Measurements from ENCODE around the gene PIGS.

PIGS gene

DNA sequence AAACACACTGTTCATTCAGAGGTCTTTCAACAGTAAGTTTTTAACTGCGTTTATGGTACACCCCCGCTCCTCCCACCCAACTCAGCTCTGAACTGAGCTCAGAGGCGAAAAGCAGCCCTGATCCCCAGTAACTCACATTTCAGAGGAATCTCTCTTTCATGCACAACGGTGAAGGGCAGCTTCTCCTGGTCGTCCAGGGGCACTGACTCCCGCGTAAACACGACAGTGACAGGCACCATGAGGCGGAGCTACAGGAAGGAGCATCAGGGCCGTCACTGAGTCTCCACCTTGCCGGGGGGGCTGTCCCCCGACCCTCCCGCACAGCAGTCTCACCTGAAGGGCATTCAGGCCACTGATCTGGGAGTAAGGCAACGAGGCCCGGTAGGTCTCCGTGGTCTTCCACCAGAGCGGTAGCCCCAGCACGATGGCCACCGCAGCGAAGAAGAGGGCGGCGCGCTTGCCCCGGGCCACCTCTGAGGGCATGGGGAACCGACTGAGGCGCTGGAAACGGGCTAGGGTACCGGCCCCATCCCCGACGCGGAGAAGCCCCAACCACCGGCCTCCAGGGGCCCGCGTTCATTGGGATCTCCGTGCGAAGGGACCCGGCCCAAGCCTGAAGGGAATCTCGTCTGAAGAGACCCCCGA lies 486 bp downstream of the PIGS start:
- peak; percentile 75 for DNase-seq
- no peak overlapping the region for H4K8ac ChIP-seq (ENCODE audit: low read depth, low read length)

DNA sequence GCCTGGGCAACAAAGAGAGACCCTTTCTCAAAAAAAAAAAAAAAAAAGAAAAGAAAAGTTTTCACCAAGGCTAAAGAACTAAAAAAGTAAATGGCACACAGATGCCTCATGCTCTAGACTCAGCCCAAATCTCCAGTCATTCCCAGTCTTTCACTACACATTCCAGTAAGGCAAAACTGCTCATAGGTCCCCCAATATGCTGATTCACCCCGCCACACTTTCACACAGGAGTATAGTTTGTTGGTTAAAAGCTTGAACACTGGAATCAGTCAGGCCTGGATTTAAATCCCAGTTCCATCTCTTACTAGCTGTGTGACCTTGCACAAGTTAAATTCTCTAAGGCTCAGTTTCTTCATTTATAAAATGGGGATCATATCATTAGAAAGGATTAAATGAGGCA lies 1.9 kb downstream of the PIGS start:
- Histone ChIP-seq H3K56ac (ENCODE audit: low read length) (no peak overlapping the region), H4K8ac (ENCODE audit: low read depth, low read length) (no peak overlapping the region), H3K4ac (ENCODE audit: low read depth, low read length) (no peak overlapping the region), H3K79me1 (ENCODE audit: low read length) (peaks cover 2% of the 10 kb centered on the region), H3K27me3 (ENCODE audit: insufficient read depth, low read length, poor library complexity) (no peaks in the 10 kb centered on the region), H3K79me2 (ENCODE audit: control insufficient read depth, insufficient read depth, low read length) (peaks cover 2% of the 10 kb centered on the region), H2AK5ac (ENCODE audit: low read length) (no peak overlapping the region), H3K23ac (ENCODE audit: low read length) (peak overlapping the region; percentile 74), H3K4me3 (ENCODE audit: low read length) (no peak overlapping the region), H3K4me1 (ENCODE audit: control insufficient read depth, low read depth, low read length) (peaks cover 3% of the 10 kb centered on the region), H4K5ac (ENCODE audit: low read length) (no peak overlapping the region), H3K36me3 (ENCODE audit: control insufficient read depth, insufficient read depth, low read length) (no peaks in the 10 kb centered on the region), H3K9ac (ENCODE audit: low read length) (peak overlapping the region; percentile 25), H2BK5ac (ENCODE audit: low read length) (no peak overlapping the region), H3K27ac (ENCODE audit: low read depth, low read length) (no peak overlapping the region), H3K4me2 (ENCODE audit: low read length) (no peak overlapping the region), H3K18ac (ENCODE audit: low read length) (no peak overlapping the region), H2BK15ac (replicated peaks; ENCODE audit: low read depth) (no peak overlapping the region), H2BK120ac (ENCODE audit: low read depth, low read length) (no peak overlapping the region)
- no CpG with 5 or more reads among the region's 1 CpG for WGBS (ENCODE audit: extremely low coverage, insufficient coverage, low lambda C conversion rate)
- no peak for DNase-seq

More for the DNA sequence above, 486 bp downstream of the PIGS start:
- Histone ChIP-seq H3K23ac (ENCODE audit: low read length) (no peak overlapping the region), H4K5ac (ENCODE audit: low read length) (no peak overlapping the region), H3K4me3 (ENCODE audit: low read length) (peak overlapping the region; percentile 56), H3K79me1 (ENCODE audit: low read length) (peaks cover 2% of the 10 kb centered on the region), H3K27ac (ENCODE audit: low read depth, low read length) (no peak overlapping the region), H2BK15ac (replicated peaks; ENCODE audit: low read depth) (no peak overlapping the region), H3K27me3 (ENCODE audit: insufficient read depth, low read length, poor library complexity) (no peaks in the 10 kb centered on the region), H3K79me2 (ENCODE audit: control insufficient read depth, insufficient read depth, low read length) (peaks cover 2% of the 10 kb centered on the region), H2BK5ac (ENCODE audit: low read length) (no peak overlapping the region), H3K9ac (ENCODE audit: low read length) (peak overlapping the region; percentile 85), H3K4ac (ENCODE audit: low read depth, low read length) (no peak overlapping the region), H3K18ac (ENCODE audit: low read length) (no peak overlapping the region), H2BK120ac (ENCODE audit: low read depth, low read length) (no peak overlapping the region), H3K4me1 (ENCODE audit: control insufficient read depth, low read depth, low read length) (peaks cover 3% of the 10 kb centered on the region), H3K4me2 (ENCODE audit: low read length) (peak overlapping the region; percentile 97), H2AK5ac (ENCODE audit: low read length) (no peak overlapping the region), H3K56ac (ENCODE audit: low read length) (peak overlapping the region; percentile 83), H3K36me3 (ENCODE audit: control insufficient read depth, insufficient read depth, low read length) (peaks cover 1% of the 10 kb centered on the region)
- no CpG with 5 or more reads among the region's 39 CpGs for WGBS (ENCODE audit: extremely low coverage, insufficient coverage, low lambda C conversion rate)

GRCh38 chr17:28567604-28568003 lies 3.7 kb downstream of the PIGS start:
- WGBS (ENCODE audit: extremely low coverage, insufficient coverage, low lambda C conversion rate) = no CpG with 5 or more reads among the region's 3 CpGs
- Histone ChIP-seq H3K4me3 (ENCODE audit: low read length) (no peak overlapping the region), H3K4me2 (ENCODE audit: low read length) (no peak overlapping the region), H2BK15ac (replicated peaks; ENCODE audit: low read depth) (no peak overlapping the region), H3K4me1 (ENCODE audit: control insufficient read depth, low read depth, low read length) (peaks cover 3% of the 10 kb centered on the region), H2AK5ac (ENCODE audit: low read length) (no peak overlapping the region), H4K5ac (ENCODE audit: low read length) (no peak overlapping the region), H2BK5ac (ENCODE audit: low read length) (no peak overlapping the region), H3K79me1 (ENCODE audit: low read length) (peaks cover 2% of the 10 kb centered on the region), H3K4ac (ENCODE audit: low read depth, low read length) (no peak overlapping the region), H4K8ac (ENCODE audit: low read depth, low read length) (no peak overlapping the region), H3K56ac (ENCODE audit: low read length) (no peak overlapping the region), H3K27me3 (ENCODE audit: insufficient read depth, low read length, poor library complexity) (no peaks in the 10 kb centered on the region), H3K18ac (ENCODE audit: low read length) (no peak overlapping the region), H3K9ac (ENCODE audit: low read length) (no peak overlapping the region), H3K27ac (ENCODE audit: low read depth, low read length) (no peak overlapping the region), H3K79me2 (ENCODE audit: control insufficient read depth, insufficient read depth, low read length) (peaks cover 2% of the 10 kb centered on the region), H3K23ac (ENCODE audit: low read length) (no peak overlapping the region), H2BK120ac (ENCODE audit: low read depth, low read length) (no peak overlapping the region), H3K36me3 (ENCODE audit: control insufficient read depth, insufficient read depth, low read length) (no peaks in the 10 kb centered on the region)
- no peak for DNase-seq

GRCh38 chr17:28563475-28563874 lies 7.8 kb downstream of the PIGS start:
- no peaks in the 10 kb centered on the region for H3K79me2 ChIP-seq (ENCODE audit: control insufficient read depth, insufficient read depth, low read length)
- no peak overlapping the region for H2BK120ac ChIP-seq (ENCODE audit: low read depth, low read length)
- DNase-seq = peak; percentile 65
- no peak overlapping the region for H3K4ac ChIP-seq (ENCODE audit: low read depth, low read length)
- H4K5ac ChIP-seq (ENCODE audit: low read length) = no peak overlapping the region
- H4K8ac ChIP-seq (ENCODE audit: low read depth, low read length) = no peak overlapping the region
- no peak overlapping the region for H3K4me3 ChIP-seq (ENCODE audit: low read length)
- H3K4me1 ChIP-seq (ENCODE audit: control insufficient read depth, low read depth, low read length) = no peaks in the 10 kb centered on the region
- H3K27ac ChIP-seq (ENCODE audit: low read depth, low read length) = no peak overlapping the region
- H3K27me3 ChIP-seq (ENCODE audit: insufficient read depth, low read length, poor library complexity) = no peaks in the 10 kb centered on the region
- H3K18ac ChIP-seq (ENCODE audit: low read length) = no peak overlapping the region
- no peak overlapping the region for H2AK5ac ChIP-seq (ENCODE audit: low read length)
- no peak overlapping the region for H3K9ac ChIP-seq (ENCODE audit: low read length)
- no CpG with 5 or more reads among the region's 3 CpGs for WGBS (ENCODE audit: extremely low coverage, insufficient coverage, low lambda C conversion rate)
- H3K36me3 ChIP-seq (ENCODE audit: control insufficient read depth, insufficient read depth, low read length) = peaks cover 3% of the 10 kb centered on the region
- no peak overlapping the region for H2BK5ac ChIP-seq (ENCODE audit: low read length)
- H2BK15ac ChIP-seq (replicated peaks; ENCODE audit: low read depth) = no peak overlapping the region
- H3K56ac ChIP-seq (ENCODE audit: low read length) = no peak overlapping the region
- no peaks in the 10 kb centered on the region for H3K79me1 ChIP-seq (ENCODE audit: low read length)
- H3K23ac ChIP-seq (ENCODE audit: low read length) = no peak overlapping the region
- no peak overlapping the region for H3K4me2 ChIP-seq (ENCODE audit: low read length)

DNA sequence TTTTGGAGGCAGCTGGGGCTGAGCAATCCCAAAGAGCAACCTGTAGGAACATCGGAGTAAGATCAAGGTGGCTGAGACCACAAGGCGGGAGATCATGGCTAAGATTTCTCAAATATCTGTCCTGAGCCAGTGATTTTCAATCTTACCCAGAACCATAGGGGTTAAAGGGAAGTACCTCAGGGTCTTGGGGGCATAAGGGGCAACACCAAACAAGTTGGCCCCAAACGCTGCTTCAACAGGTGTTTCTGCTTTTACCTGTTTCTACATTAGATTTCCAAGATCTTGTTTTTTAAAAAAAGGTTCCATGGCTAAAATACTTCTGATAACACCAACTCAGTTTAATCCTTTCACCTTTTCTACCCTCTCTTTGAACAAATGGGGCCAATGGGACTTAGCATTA lies 16.3 kb downstream of the PIGS start:
- Histone ChIP-seq H3K27me3 (ENCODE audit: insufficient read depth, low read length, poor library complexity) (no peaks in the 10 kb centered on the region), H2AK5ac (ENCODE audit: low read length) (no peak overlapping the region), H2BK15ac (replicated peaks; ENCODE audit: low read depth) (no peak overlapping the region), H3K9ac (ENCODE audit: low read length) (no peak overlapping the region), H3K79me2 (ENCODE audit: control insufficient read depth, insufficient read depth, low read length) (no peaks in the 10 kb centered on the region), H2BK120ac (ENCODE audit: low read depth, low read length) (no peak overlapping the region), H3K4me1 (ENCODE audit: control insufficient read depth, low read depth, low read length) (peaks cover 6% of the 10 kb centered on the region), H3K4ac (ENCODE audit: low read depth, low read length) (no peak overlapping the region), H3K4me2 (ENCODE audit: low read length) (no peak overlapping the region), H4K5ac (ENCODE audit: low read length) (no peak overlapping the region), H3K56ac (ENCODE audit: low read length) (no peak overlapping the region), H3K4me3 (ENCODE audit: low read length) (no peak overlapping the region), H3K36me3 (ENCODE audit: control insufficient read depth, insufficient read depth, low read length) (peaks cover 3% of the 10 kb centered on the region), H3K27ac (ENCODE audit: low read depth, low read length) (no peak overlapping the region), H3K79me1 (ENCODE audit: low read length) (peaks cover 6% of the 10 kb centered on the region), H2BK5ac (ENCODE audit: low read length) (no peak overlapping the region), H3K18ac (ENCODE audit: low read length) (no peak overlapping the region), H3K23ac (ENCODE audit: low read length) (no peak overlapping the region), H4K8ac (ENCODE audit: low read depth, low read length) (no peak overlapping the region)
- WGBS (ENCODE audit: extremely low coverage, insufficient coverage, low lambda C conversion rate) = no CpG with 5 or more reads among the region's 3 CpGs
- no peak for DNase-seq

GRCh38 chr17:28554565-28554964 lies 16.8 kb downstream of the PIGS start:
- H3K9ac ChIP-seq (ENCODE audit: low read length) = no peak overlapping the region
- H3K79me1 ChIP-seq (ENCODE audit: low read length) = peaks cover 6% of the 10 kb centered on the region
- H2BK5ac ChIP-seq (ENCODE audit: low read length) = no peak overlapping the region
- no peak overlapping the region for H3K4me2 ChIP-seq (ENCODE audit: low read length)
- H3K4ac ChIP-seq (ENCODE audit: low read depth, low read length) = no peak overlapping the region
- no peak overlapping the region for H2BK15ac ChIP-seq (replicated peaks; ENCODE audit: low read depth)
- no CpG with 5 or more reads among the region's 6 CpGs for WGBS (ENCODE audit: extremely low coverage, insufficient coverage, low lambda C conversion rate)
- H2BK120ac ChIP-seq (ENCODE audit: low read depth, low read length) = no peak overlapping the region
- H2AK5ac ChIP-seq (ENCODE audit: low read length) = no peak overlapping the region
- H3K56ac ChIP-seq (ENCODE audit: low read length) = no peak overlapping the region
- no peaks in the 10 kb centered on the region for H3K79me2 ChIP-seq (ENCODE audit: control insufficient read depth, insufficient read depth, low read length)
- H4K5ac ChIP-seq (ENCODE audit: low read length) = no peak overlapping the region
- H3K4me1 ChIP-seq (ENCODE audit: control insufficient read depth, low read depth, low read length) = peaks cover 6% of the 10 kb centered on the region
- no peak overlapping the region for H4K8ac ChIP-seq (ENCODE audit: low read depth, low read length)
- peaks cover 3% of the 10 kb centered on the region for H3K36me3 ChIP-seq (ENCODE audit: control insufficient read depth, insufficient read depth, low read length)
- no peak overlapping the region for H3K23ac ChIP-seq (ENCODE audit: low read length)
- no peaks in the 10 kb centered on the region for H3K27me3 ChIP-seq (ENCODE audit: insufficient read depth, low read length, poor library complexity)
- peak; percentile 51 for DNase-seq
- H3K4me3 ChIP-seq (ENCODE audit: low read length) = no peak overlapping the region
- H3K27ac ChIP-seq (ENCODE audit: low read depth, low read length) = no peak overlapping the region
- H3K18ac ChIP-seq (ENCODE audit: low read length) = no peak overlapping the region

Measured in mesendoderm (in vitro differentiated cells).